HUES64 (cell line): ENCODE results near the gene DIAPH2.

ENCODE experiments used
- H3K27ac ChIP-seq: 2 replicates; pipeline ENCODE4 v1.7.0; 2013; ENCODE audit warnings: low read depth, low read length, inconsistent platforms
- H3K27me3 ChIP-seq: 2 replicates; pipeline ENCODE4 v1.6.1; 2013; ENCODE audit warnings: mild to moderate bottlenecking, low read length; ENCODE audit not compliant: insufficient read depth
- H3K36me3 ChIP-seq: 2 replicates; pipeline ENCODE4 v1.6.1; 2013; ENCODE audit warnings: mild to moderate bottlenecking, low read length; ENCODE audit not compliant: insufficient read depth
- H3K4me1 ChIP-seq: 2 replicates; pipeline ENCODE4 v1.6.1; 2013; ENCODE audit warnings: mild to moderate bottlenecking, low read length, moderate library complexity; ENCODE audit not compliant: insufficient read depth
- H3K4me3 ChIP-seq: 2 replicates; pipeline ENCODE4 v1.5.1; 2013; ENCODE audit warnings: mild to moderate bottlenecking, low read length, moderate library complexity
- H3K9ac ChIP-seq: 2 replicates; pipeline ENCODE4 v1.6.1; 2013; ENCODE audit warnings: mild to moderate bottlenecking, low read depth, low read length
- H3K9me3 ChIP-seq: 2 replicates; pipeline ENCODE4 v1.6.1; 2013; ENCODE audit warnings: low read depth, low read length; ENCODE audit not compliant: insufficient read depth
- WGBS: fragments of 150-250, 120-280 bp; methylation state at CpG from one replicate; pipeline ENCODE4 v1.1.7; 2013; ENCODE audit warnings: missing lambda C conversion rate; 5-methylcytosine and 5-hydroxymethylcytosine counted together

DIAPH2 gene

GRCh38 chrX:96763608-96764007, 79.0 kb downstream of the DIAPH2 start:
- Histone ChIP-seq H3K36me3 (no peaks in the 10 kb centered on the region), H3K9me3 (no peaks in the 10 kb centered on the region), H3K4me1 (peaks cover 11% of the 10 kb centered on the region), H3K4me3 (no peak overlapping the region), H3K27ac (no peak overlapping the region), H3K27me3 (no peaks in the 10 kb centered on the region), H3K9ac (no peak overlapping the region)
- no CpG with 5 or more reads among the region's 4 CpGs for WGBS

- Histone ChIP-seq H3K27ac (no peak overlapping the region), H3K27me3 (no peaks in the 10 kb centered on the region), H3K4me1 (peaks cover 11% of the 10 kb centered on the region), H3K9ac (no peak overlapping the region), H3K36me3 (no peaks in the 10 kb centered on the region), H3K9me3 (no peaks in the 10 kb centered on the region), H3K4me3 (no peak overlapping the region)
- 88% methylated on average over 1 of the region's 1 CpG for WGBS
These were observed 80.2 kb downstream of the DIAPH2 start for GRCh38 chrX:96764864-96765263.

GRCh38 chrX:96770315-96770714, 85.7 kb downstream of the DIAPH2 start:
- Histone ChIP-seq H3K4me1 (peaks cover 4% of the 10 kb centered on the region; the same call in 1 of the 2 replicates), H3K9ac (no peak overlapping the region), H3K27ac (no peak overlapping the region), H3K9me3 (no peaks in the 10 kb centered on the region), H3K27me3 (no peaks in the 10 kb centered on the region), H3K4me3 (no peak overlapping the region), H3K36me3 (no peaks in the 10 kb centered on the region)
- 62% methylated on average over 1 of the region's 2 CpGs for WGBS

- WGBS = 88% methylated on average over 1 of the region's 1 CpG
- H3K27ac ChIP-seq = no peak overlapping the region
- H3K27me3 ChIP-seq = no peaks in the 10 kb centered on the region
- H3K9me3 ChIP-seq = no peaks in the 10 kb centered on the region
- H3K9ac ChIP-seq = no peak overlapping the region
- no peak overlapping the region for H3K4me3 ChIP-seq
- H3K36me3 ChIP-seq = no peaks in the 10 kb centered on the region
- 0 out of 2 replicates have a peak, but pooled peaks cover 4% of the 10 kb centered on the region for H3K4me1 ChIP-seq
These were observed 86.8 kb downstream of the DIAPH2 start for GRCh38 chrX:96771486-96771885.

GRCh38 chrX:96774116-96774515, 89.5 kb downstream of the DIAPH2 start:
- H3K9me3 ChIP-seq = no peaks in the 10 kb centered on the region
- H3K4me1 ChIP-seq = no peaks in the 10 kb centered on the region
- no peaks in the 10 kb centered on the region for H3K36me3 ChIP-seq
- H3K27ac ChIP-seq = no peak overlapping the region
- H3K9ac ChIP-seq = no peak overlapping the region
- 90% methylated on average over 2 of the region's 2 CpGs for WGBS
- H3K27me3 ChIP-seq = no peaks in the 10 kb centered on the region
- H3K4me3 ChIP-seq = no peak overlapping the region

- H3K27me3 ChIP-seq = no peaks in the 10 kb centered on the region
- H3K27ac ChIP-seq = no peak overlapping the region
- no peak overlapping the region for H3K4me3 ChIP-seq
- no peak overlapping the region for H3K9ac ChIP-seq
- no peaks in the 10 kb centered on the region for H3K36me3 ChIP-seq
- no peaks in the 10 kb centered on the region for H3K9me3 ChIP-seq
- H3K4me1 ChIP-seq = no peaks in the 10 kb centered on the region
- no CpG with 5 or more reads among the region's 1 CpG for WGBS
These were observed 92.3 kb downstream of the DIAPH2 start for GRCh38 chrX:96776966-96777365.

- H3K36me3 ChIP-seq = no peaks in the 10 kb centered on the region
- WGBS = 100% methylated on average over 4 of the region's 4 CpGs
- no peak overlapping the region for H3K9ac ChIP-seq
- H3K27ac ChIP-seq = no peak overlapping the region
- H3K4me1 ChIP-seq = no peaks in the 10 kb centered on the region
- H3K27me3 ChIP-seq = no peaks in the 10 kb centered on the region
- no peaks in the 10 kb centered on the region for H3K9me3 ChIP-seq
- H3K4me3 ChIP-seq = no peak overlapping the region
These were observed 106.9 kb downstream of the DIAPH2 start for GRCh38 chrX:96791559-96791958.

- Histone ChIP-seq H3K9me3 (no peaks in the 10 kb centered on the region), H3K4me3 (no peak overlapping the region), H3K27me3 (no peaks in the 10 kb centered on the region), H3K4me1 (no peaks in the 10 kb centered on the region), H3K36me3 (no peaks in the 10 kb centered on the region), H3K27ac (no peak overlapping the region), H3K9ac (no peak overlapping the region)
- WGBS = 97% methylated on average over 2 of the region's 2 CpGs
These were observed 107.4 kb downstream of the DIAPH2 start for GRCh38 chrX:96792047-96792446.

GRCh38 chrX:96798982-96799381, 114.3 kb downstream of the DIAPH2 start:
- H3K27ac ChIP-seq = no peak overlapping the region
- H3K4me1 ChIP-seq = no peaks in the 10 kb centered on the region
- H3K4me3 ChIP-seq = no peak overlapping the region
- no peaks in the 10 kb centered on the region for H3K27me3 ChIP-seq
- no peaks in the 10 kb centered on the region for H3K36me3 ChIP-seq
- WGBS = 100% methylated on average over 1 of the region's 1 CpG
- H3K9me3 ChIP-seq = no peaks in the 10 kb centered on the region
- no peak overlapping the region for H3K9ac ChIP-seq

GRCh38 chrX:96807318-96807717, 122.7 kb downstream of the DIAPH2 start:
- no peaks in the 10 kb centered on the region for H3K27me3 ChIP-seq
- no peak overlapping the region for H3K4me3 ChIP-seq
- no peaks in the 10 kb centered on the region for H3K9me3 ChIP-seq
- no peak overlapping the region for H3K27ac ChIP-seq
- no peaks in the 10 kb centered on the region for H3K36me3 ChIP-seq
- no peaks in the 10 kb centered on the region for H3K4me1 ChIP-seq
- H3K9ac ChIP-seq = no peak overlapping the region
- WGBS = 96% methylated on average over 4 of the region's 4 CpGs

GRCh38 chrX:96820935-96821334, 136.3 kb downstream of the DIAPH2 start:
- H3K4me1 ChIP-seq = no peaks in the 10 kb centered on the region
- no peak overlapping the region for H3K27ac ChIP-seq
- no peaks in the 10 kb centered on the region for H3K36me3 ChIP-seq
- no peaks in the 10 kb centered on the region for H3K9me3 ChIP-seq
- no peak overlapping the region for H3K4me3 ChIP-seq
- WGBS = 95% methylated on average over 2 of the region's 2 CpGs
- H3K9ac ChIP-seq = no peak overlapping the region
- H3K27me3 ChIP-seq = no peaks in the 10 kb centered on the region

- Histone ChIP-seq H3K27me3 (no peaks in the 10 kb centered on the region), H3K36me3 (no peaks in the 10 kb centered on the region), H3K4me3 (no peak overlapping the region), H3K9ac (no peak overlapping the region), H3K27ac (no peak overlapping the region), H3K4me1 (no peaks in the 10 kb centered on the region), H3K9me3 (no peaks in the 10 kb centered on the region)
- 88% methylated on average over 1 of the region's 3 CpGs for WGBS
These were observed 139.5 kb downstream of the DIAPH2 start for GRCh38 chrX:96824166-96824565.
